Activated CD8-positive, alpha-beta memory T cell treated with anti-CD3 and anti-CD28 coated beads, Interleukin-2, amount 50 U/mL, for 1 hour (primary cell): ENCODE measurements around the gene LRRN3.

ENCODE experiments used
- DNase-seq: peaks from one replicate; pipeline ENCODE4 v3.0.0-alpha.2; 2020; ENCODE audit errors: extremely low read depth

The LRRN3 gene

GRCh38 chr7:111077001-111077400 lies 13.9 kb upstream of the LRRN3 start:
- no peak for DNase-seq

GRCh38 chr7:111080495-111081105 lies 10.3 kb upstream of the LRRN3 start:
- no peak for DNase-seq

- DNase-seq = no peak
These were observed 9.2 kb upstream of the LRRN3 start for GRCh38 chr7:111081546-111082267.

- no peak for DNase-seq
These were observed 8.6 kb upstream of the LRRN3 start for GRCh38 chr7:111082351-111082750.

GRCh38 chr7:111083413-111083812 lies 7.5 kb upstream of the LRRN3 start:
- DNase-seq = no peak

GRCh38 chr7:111085356-111085755 lies 5.6 kb upstream of the LRRN3 start:
- DNase-seq = no peak

- DNase-seq = no peak
These were observed 4.4 kb upstream of the LRRN3 start for GRCh38 chr7:111086532-111086931.

- DNase-seq = no peak
These were observed 2.6 kb upstream of the LRRN3 start for GRCh38 chr7:111088328-111088727.

GRCh38 chr7:111089822-111090426 lies 1.0 kb upstream of the LRRN3 start:
- no peak for DNase-seq

- DNase-seq = no peak
These were observed 849 bp downstream of the LRRN3 start for GRCh38 chr7:111091593-111092358.

- DNase-seq = no peak
These were observed 1.7 kb downstream of the LRRN3 start for GRCh38 chr7:111092406-111093236.

GRCh38 chr7:111093496-111093895 lies 2.6 kb downstream of the LRRN3 start:
- DNase-seq = no peak

GRCh38 chr7:111094419-111094818 lies 3.5 kb downstream of the LRRN3 start:
- DNase-seq = no peak

- DNase-seq = no peak
These were observed 6.1 kb downstream of the LRRN3 start for GRCh38 chr7:111096997-111097396.

- no peak for DNase-seq
These were observed 7.3 kb downstream of the LRRN3 start for GRCh38 chr7:111098011-111098925.

- no peak for DNase-seq
These were observed 8.0 kb downstream of the LRRN3 start for GRCh38 chr7:111098926-111099250.

GRCh38 chr7:111101856-111102646 lies 11.1 kb downstream of the LRRN3 start:
- DNase-seq = no peak

GRCh38 chr7:111103136-111103535 lies 12.2 kb downstream of the LRRN3 start:
- no peak for DNase-seq

- DNase-seq = no peak
These were observed 12.8 kb downstream of the LRRN3 start for GRCh38 chr7:111103678-111104274.
